Type B pancreatic cell (in vitro differentiated cells): ENCODE data around the gene SLC12A7. TPM values are rescaled to one million over a fixed set of nuclear protein-coding genes. Genes with fewer than 3 reads are reported as not detected.

ENCODE experiments used
- DNase-seq: peaks from one replicate; pipeline ENCODE4 v3.0.0; 2021; ENCODE audit warnings: mixed read lengths; ENCODE audit not compliant: unreplicated experiment; ENCODE audit errors: extremely low spot score
- H3K27ac Mint-ChIP-seq: 2 replicates; pipeline ENCODE4 v1.8.0; 2021; ENCODE audit warnings: mild to moderate bottlenecking, mixed read lengths
- H3K27me3 Mint-ChIP-seq: 2 replicates; pipeline ENCODE4 v1.8.0; 2021; ENCODE audit warnings: mixed read lengths
- H3K36me3 Mint-ChIP-seq: 2 replicates; pipeline ENCODE4 v1.8.0; 2021; ENCODE audit warnings: mixed read lengths
- H3K4me1 Mint-ChIP-seq: one replicate; pipeline ENCODE4 v1.8.0; 2021; ENCODE audit warnings: mixed read lengths; ENCODE audit not compliant: unreplicated experiment
- H3K4me3 Mint-ChIP-seq: 2 replicates; pipeline ENCODE4 v1.8.0; 2021; ENCODE audit warnings: mild to moderate bottlenecking, mixed read lengths
- H3K9me3 Mint-ChIP-seq: 2 replicates; pipeline ENCODE4 v1.8.0; 2021; ENCODE audit warnings: mixed read lengths
- total RNA-seq: library from RNA; stranded (reverse); gene quantifications from 2 replicates; pipeline ENCODE4 v1.2.1, GENCODE V29; 2021; ENCODE audit warnings: low replicate concordance
- TF ChIP-seq, protein P1 (sequence below): fragments of 200-600 bp; sonication (generic); conservative IDR thresholded peaks from 2 replicates; pipeline ENCODE4 v1.5.0; 2021; ENCODE audit warnings: antibody characterized with exemption, mild to moderate bottlenecking

The SLC12A7 gene
- total RNA-seq, 1 donor from 2014 or later: 57.6 TPM

GRCh38 chr5:1058083-1058945, 53.5 kb downstream of the SLC12A7 start:
- Mint-ChIP-seq H3K36me3 (peaks cover 3% of the 10 kb centered on the region), H3K4me1 (no peaks in the 10 kb centered on the region), H3K27ac (no peak overlapping the region), H3K9me3 (no peaks in the 10 kb centered on the region), H3K27me3 (no peaks in the 10 kb centered on the region), H3K4me3 (no peak overlapping the region)
- DNase-seq: no peak
- TF ChIP-seq, protein P1, sequence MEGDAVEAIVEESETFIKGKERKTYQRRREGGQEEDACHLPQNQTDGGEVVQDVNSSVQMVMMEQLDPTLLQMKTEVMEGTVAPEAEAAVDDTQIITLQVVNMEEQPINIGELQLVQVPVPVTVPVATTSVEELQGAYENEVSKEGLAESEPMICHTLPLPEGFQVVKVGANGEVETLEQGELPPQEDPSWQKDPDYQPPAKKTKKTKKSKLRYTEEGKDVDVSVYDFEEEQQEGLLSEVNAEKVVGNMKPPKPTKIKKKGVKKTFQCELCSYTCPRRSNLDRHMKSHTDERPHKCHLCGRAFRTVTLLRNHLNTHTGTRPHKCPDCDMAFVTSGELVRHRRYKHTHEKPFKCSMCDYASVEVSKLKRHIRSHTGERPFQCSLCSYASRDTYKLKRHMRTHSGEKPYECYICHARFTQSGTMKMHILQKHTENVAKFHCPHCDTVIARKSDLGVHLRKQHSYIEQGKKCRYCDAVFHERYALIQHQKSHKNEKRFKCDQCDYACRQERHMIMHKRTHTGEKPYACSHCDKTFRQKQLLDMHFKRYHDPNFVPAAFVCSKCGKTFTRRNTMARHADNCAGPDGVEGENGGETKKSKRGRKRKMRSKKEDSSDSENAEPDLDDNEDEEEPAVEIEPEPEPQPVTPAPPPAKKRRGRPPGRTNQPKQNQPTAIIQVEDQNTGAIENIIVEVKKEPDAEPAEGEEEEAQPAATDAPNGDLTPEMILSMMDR: no peak

DNA sequence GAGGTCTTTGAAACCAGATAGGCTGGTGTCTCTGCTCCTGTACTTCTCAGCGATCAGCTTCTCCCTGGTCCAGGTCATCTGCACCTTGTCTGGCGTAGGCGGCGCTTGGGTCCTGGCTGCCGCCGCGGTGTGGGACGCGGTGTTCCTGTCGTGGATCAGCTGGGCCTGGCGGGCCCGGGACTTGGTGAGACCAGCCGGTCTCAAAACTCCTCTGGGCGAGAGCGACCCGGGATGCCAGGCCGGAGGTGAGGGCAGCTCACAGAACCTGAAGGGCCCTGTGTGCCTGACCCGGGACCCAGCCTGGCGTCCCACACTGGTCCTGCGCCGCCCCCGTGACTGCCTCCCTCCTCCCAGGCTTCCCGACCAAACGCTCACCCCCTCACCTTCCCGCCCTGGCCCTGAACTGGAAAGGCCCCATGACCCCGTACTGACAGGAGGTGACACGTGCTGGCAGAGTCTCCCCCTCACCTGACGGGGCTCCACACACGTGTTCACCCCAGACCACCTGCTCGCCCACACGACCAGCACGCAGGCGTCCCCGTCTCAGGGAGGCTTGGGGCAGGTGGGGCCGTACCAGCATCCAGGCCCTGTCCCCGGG, 54.3 kb downstream of the SLC12A7 start:
- H3K36me3 Mint-ChIP-seq: peaks cover 3% of the 10 kb centered on the region
- no peak for DNase-seq
- H3K27ac Mint-ChIP-seq: no peak overlapping the region
- TF ChIP-seq, protein P1: no peak
- H3K4me3 Mint-ChIP-seq: no peak overlapping the region
- no peaks in the 10 kb centered on the region for H3K27me3 Mint-ChIP-seq
- no peaks in the 10 kb centered on the region for H3K9me3 Mint-ChIP-seq
- H3K4me1 Mint-ChIP-seq: no peaks in the 10 kb centered on the region

DNA sequence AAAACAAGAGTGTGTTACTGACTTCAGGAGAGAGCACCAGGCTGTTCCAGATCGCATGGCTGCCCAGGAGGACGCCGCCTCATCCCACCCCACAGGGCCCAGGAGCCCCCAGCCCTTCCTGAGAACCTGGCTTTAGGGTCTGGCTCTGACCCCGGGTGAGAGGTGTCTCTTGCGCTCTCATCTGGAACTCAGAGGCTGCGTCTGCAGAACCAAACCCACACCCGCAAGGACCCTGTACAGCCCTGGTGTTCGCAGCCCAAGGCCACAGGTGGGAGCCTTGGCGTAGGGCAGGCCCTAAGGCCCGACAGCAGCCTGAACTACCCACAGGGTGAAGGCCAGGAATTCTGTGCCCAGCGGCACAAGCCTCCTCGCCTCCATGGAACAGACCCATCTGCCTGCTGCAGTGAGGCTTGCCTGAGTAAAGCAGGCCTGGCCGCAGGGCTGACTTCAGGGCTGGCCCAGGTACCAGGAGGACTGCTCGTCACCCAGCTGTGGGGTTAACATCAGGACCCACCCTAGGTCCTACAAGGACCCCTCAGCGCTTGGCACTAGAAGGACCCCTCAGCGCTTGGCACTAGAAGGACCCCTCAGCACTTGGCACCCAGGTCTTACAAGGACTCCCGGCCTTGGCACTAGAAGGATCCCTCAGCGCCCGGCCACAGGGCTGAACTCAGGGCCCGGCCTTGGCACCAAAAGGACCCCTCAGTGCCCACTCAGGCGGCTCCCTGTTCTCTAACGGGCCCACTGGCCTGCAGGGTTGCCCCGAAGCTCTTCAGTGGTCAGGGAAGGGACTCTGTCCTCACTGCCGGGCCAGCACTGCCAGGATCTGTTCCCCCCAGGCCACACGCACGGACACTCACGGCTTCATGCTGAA, 55.0 kb downstream of the SLC12A7 start:
- Mint-ChIP-seq H3K9me3 (no peaks in the 10 kb centered on the region), H3K4me1 (no peaks in the 10 kb centered on the region), H3K4me3 (no peak overlapping the region), H3K36me3 (peaks cover 3% of the 10 kb centered on the region), H3K27me3 (no peaks in the 10 kb centered on the region), H3K27ac (no peak overlapping the region)
- TF ChIP-seq, protein P1: no peak
- DNase-seq: no peak

DNA sequence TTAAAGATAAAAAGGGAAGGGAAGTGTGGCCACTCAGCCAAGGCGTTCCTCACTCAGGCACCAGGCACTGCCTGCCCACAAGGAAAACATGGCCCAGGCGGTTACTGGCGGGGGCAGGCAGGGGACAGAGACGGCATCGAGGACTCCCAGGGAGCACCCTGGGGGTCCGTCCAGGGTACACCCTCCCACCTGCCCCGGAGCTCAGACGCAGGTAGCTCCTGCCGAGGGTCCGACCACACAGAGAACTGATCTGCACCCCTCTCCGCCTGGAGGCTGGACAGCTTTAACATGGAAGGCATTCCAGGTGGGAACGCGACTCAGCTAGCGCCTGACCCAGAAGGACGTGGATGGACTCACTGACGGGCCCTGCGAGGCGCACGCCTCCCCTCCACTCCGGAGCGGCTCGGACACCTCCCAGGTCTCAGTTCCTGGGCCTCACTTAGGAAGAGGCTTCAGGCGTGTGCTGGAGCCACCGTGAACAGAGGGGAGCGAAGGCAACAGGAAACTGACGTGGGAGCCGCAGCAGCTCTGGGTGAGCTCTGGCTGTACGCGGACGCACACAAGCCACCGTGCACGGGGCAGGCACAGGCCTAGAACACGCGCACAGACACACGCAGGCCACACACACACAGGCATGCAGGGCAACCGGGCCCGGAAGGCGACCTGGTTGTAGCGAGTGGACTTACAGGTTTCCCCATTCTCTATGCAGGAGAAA, 55.8 kb downstream of the SLC12A7 start:
- Mint-ChIP-seq H3K9me3 (no peaks in the 10 kb centered on the region), H3K36me3 (peaks cover 3% of the 10 kb centered on the region), H3K4me1 (no peaks in the 10 kb centered on the region), H3K27ac (no peak overlapping the region), H3K4me3 (no peak overlapping the region), H3K27me3 (no peaks in the 10 kb centered on the region)
- TF ChIP-seq, protein P1: no peak
- DNase-seq: no peak
